ENCODE results near the gene FOLR2. TPM values are rescaled to one million over a fixed set of nuclear protein-coding genes. Genes with fewer than 3 reads are reported as not detected.

Gene FOLR2
- total RNA-seq, 6 experiments from 2014 or later = 3.3 to 28.3 (median 8.6) TPM

- H3K27me3 ChIP-seq = no peaks in the 10 kb centered on the region
- intact Hi-C loops (cut with DNase I) = no loop called here
- no peak for DNase-seq
- ATAC-seq = no peak
- no peaks in the 10 kb centered on the region for H3K36me3 ChIP-seq
- TF ChIP-seq, protein P1, sequence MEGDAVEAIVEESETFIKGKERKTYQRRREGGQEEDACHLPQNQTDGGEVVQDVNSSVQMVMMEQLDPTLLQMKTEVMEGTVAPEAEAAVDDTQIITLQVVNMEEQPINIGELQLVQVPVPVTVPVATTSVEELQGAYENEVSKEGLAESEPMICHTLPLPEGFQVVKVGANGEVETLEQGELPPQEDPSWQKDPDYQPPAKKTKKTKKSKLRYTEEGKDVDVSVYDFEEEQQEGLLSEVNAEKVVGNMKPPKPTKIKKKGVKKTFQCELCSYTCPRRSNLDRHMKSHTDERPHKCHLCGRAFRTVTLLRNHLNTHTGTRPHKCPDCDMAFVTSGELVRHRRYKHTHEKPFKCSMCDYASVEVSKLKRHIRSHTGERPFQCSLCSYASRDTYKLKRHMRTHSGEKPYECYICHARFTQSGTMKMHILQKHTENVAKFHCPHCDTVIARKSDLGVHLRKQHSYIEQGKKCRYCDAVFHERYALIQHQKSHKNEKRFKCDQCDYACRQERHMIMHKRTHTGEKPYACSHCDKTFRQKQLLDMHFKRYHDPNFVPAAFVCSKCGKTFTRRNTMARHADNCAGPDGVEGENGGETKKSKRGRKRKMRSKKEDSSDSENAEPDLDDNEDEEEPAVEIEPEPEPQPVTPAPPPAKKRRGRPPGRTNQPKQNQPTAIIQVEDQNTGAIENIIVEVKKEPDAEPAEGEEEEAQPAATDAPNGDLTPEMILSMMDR (IDR thresholded peaks at IDR 0.05) = no peak
- TF ChIP-seq POLR2A (IDR thresholded peaks at IDR 0.05) = no peak
- H3K4me1 ChIP-seq = no peaks in the 10 kb centered on the region
- no peak overlapping the region for H3K27ac ChIP-seq
- whole genome bisulfite sequencing (ENCODE audit: insufficient coverage, low coverage, low lambda C conversion rate, missing lambda C conversion rate) = 50% methylated on average over 1 of the region's 1 CpG
- H3K9me3 ChIP-seq = no peaks in the 10 kb centered on the region
- H3K4me3 ChIP-seq = no peak overlapping the region
These were observed 28.3 kb upstream of the FOLR2 start for GRCh38 chr11:72188267-72188666.

GRCh38 chr11:72189455-72190250, 26.9 kb upstream of the FOLR2 start:
- 43% methylated on average over 2 of the region's 3 CpGs for WGBS (ENCODE audit: insufficient coverage, low coverage, low lambda C conversion rate, missing lambda C conversion rate)
- H3K36me3 ChIP-seq = no peaks in the 10 kb centered on the region
- DNase-seq (no peak), ATAC-seq (peak in 3 of 4 donors; percentile 9 to 51 (median 46))
- no peak overlapping the region for H3K27ac ChIP-seq
- H3K4me1 ChIP-seq = no peaks in the 10 kb centered on the region
- intact Hi-C loops (cut with DNase I) = no loop called here
- no peak overlapping the region for H3K4me3 ChIP-seq
- no peaks in the 10 kb centered on the region for H3K9me3 ChIP-seq
- no peaks in the 10 kb centered on the region for H3K27me3 ChIP-seq
- TF ChIP-seq POLR2A (IDR thresholded peaks at IDR 0.05) = no peak
- TF ChIP-seq, protein P1 (IDR thresholded peaks at IDR 0.05) = no peak

DNA sequence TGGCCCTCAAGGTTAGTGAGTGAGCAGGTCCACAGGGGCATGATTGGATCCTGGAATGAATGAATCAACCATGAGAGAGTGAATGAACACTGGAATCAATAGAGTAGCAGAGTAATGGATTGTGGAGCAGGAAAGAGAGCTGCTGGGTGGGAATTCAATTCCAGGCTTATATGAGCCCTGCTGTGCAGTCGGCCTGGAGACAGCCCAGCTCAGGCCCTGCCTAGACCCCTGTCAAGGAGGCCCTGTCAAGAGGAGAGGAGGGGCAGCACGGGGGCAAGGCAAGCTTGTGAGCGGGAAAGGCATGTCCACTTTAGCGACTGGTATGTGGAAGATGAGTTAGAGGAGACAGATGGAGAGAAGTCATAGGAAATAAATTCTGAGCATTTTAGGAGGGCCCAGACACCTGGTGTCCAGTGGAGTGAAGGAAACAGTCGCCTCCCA, 25.9 kb upstream of the FOLR2 start:
- intact Hi-C loops (cut with DNase I) = no loop called here
- TF ChIP-seq, protein P1 (IDR thresholded peaks at IDR 0.05) = no peak
- no peak for TF ChIP-seq POLR2A (IDR thresholded peaks at IDR 0.05)
- Histone ChIP-seq H3K9me3 (no peaks in the 10 kb centered on the region), H3K4me1 (no peaks in the 10 kb centered on the region), H3K4me3 (no peak overlapping the region), H3K36me3 (no peaks in the 10 kb centered on the region), H3K27ac (no peak overlapping the region), H3K27me3 (no peaks in the 10 kb centered on the region)
- DNase-seq (no peak), ATAC-seq (no peak)
- WGBS (ENCODE audit: insufficient coverage, low coverage, low lambda C conversion rate, missing lambda C conversion rate) = no CpG with 5 or more reads among the region's 5 CpGs

- intact Hi-C loops (cut with DNase I) = no loop called here
- H3K27ac ChIP-seq = no peak within 1 kb of the TSS
- no peak within 1 kb of the TSS for H3K4me3 ChIP-seq
- H3K27me3 ChIP-seq = no peaks in the 10 kb centered on the region
- ATAC-seq (no peak), DNase-seq (no peak)
- H3K9me3 ChIP-seq = no peaks in the 10 kb centered on the region
- H3K4me1 ChIP-seq = no peaks in the 10 kb centered on the region
- WGBS (ENCODE audit: insufficient coverage, low coverage, low lambda C conversion rate, missing lambda C conversion rate) = 100% methylated on average over 2 of the region's 5 CpGs
- TF ChIP-seq, protein P1 (IDR thresholded peaks at IDR 0.05) = no peak
- no peak for TF ChIP-seq POLR2A (IDR thresholded peaks at IDR 0.05)
- no peaks in the 10 kb centered on the region for H3K36me3 ChIP-seq
These were observed 24.6 kb upstream of the FOLR2 start, which contains the start of gene FOLR1 for GRCh38 chr11:72191961-72192381. Gene FOLR1 (plus strand): TSS chr11:72192140. CDS start chr11:72192174, 34 bp downstream.

All from right lobe of liver (tissue), 6 donors.